ENCODE results near the gene NCK2. TPM values are rescaled to one million over a fixed set of nuclear protein-coding genes. Genes with fewer than 3 reads are reported as not detected.

The NCK2 gene
- total RNA-seq, 2 donors from 2014 or later = 39.0 to 144 TPM

GRCh38 chr2:105761931-105762515 is 17.3 kb downstream of the NCK2 start:
- H3K27ac ChIP-seq = no peak overlapping the region
- no peak for DNase-seq (ENCODE audit: low spot score)
- no peaks in the 10 kb centered on the region for H3K27me3 ChIP-seq (replicated peaks; ENCODE audit: insufficient read depth)
- no peaks in the 10 kb centered on the region for H3K4me1 ChIP-seq (replicated peaks)
- H3K36me3 ChIP-seq = no peaks in the 10 kb centered on the region
- TF ChIP-seq CTCF (IDR thresholded peaks at IDR 0.05) = no peak
- TF ChIP-seq POLR2A (IDR thresholded peaks at IDR 0.05) = no peak
- TF ChIP-seq POLR2AphosphoS5 (IDR thresholded peaks at IDR 0.05) = no peak
- no peak overlapping the region for H3K4me3 ChIP-seq
- intact Hi-C loops (cut with DNase I) = no loop called here
- 67% methylated on average over 11 of the region's 11 CpGs for WGBS
- H3K9me3 ChIP-seq = no peaks in the 10 kb centered on the region

GRCh38 chr2:105763076-105763475 is 18.4 kb downstream of the NCK2 start:
- no peak for TF ChIP-seq POLR2A (IDR thresholded peaks at IDR 0.05)
- TF ChIP-seq CTCF (IDR thresholded peaks at IDR 0.05) = no peak
- TF ChIP-seq POLR2AphosphoS5 (IDR thresholded peaks at IDR 0.05) = no peak
- Histone ChIP-seq H3K9me3 (no peaks in the 10 kb centered on the region), H3K27me3 (replicated peaks; ENCODE audit: insufficient read depth) (no peaks in the 10 kb centered on the region), H3K36me3 (no peaks in the 10 kb centered on the region), H3K27ac (no peak overlapping the region), H3K4me3 (no peak overlapping the region), H3K4me1 (replicated peaks) (no peaks in the 10 kb centered on the region)
- 82% methylated on average over 10 of the region's 10 CpGs for WGBS
- intact Hi-C loops (cut with DNase I) = no loop called here
- no peak for DNase-seq (ENCODE audit: low spot score)

GRCh38 chr2:105764059-105764458 is 19.3 kb downstream of the NCK2 start:
- no peaks in the 10 kb centered on the region for H3K4me1 ChIP-seq (replicated peaks)
- no peak overlapping the region for H3K4me3 ChIP-seq
- H3K27me3 ChIP-seq (replicated peaks; ENCODE audit: insufficient read depth) = no peaks in the 10 kb centered on the region
- DNase-seq (ENCODE audit: low spot score) = no peak
- TF ChIP-seq CTCF (IDR thresholded peaks at IDR 0.05) (no peak), POLR2AphosphoS5 (IDR thresholded peaks at IDR 0.05) (no peak), POLR2A (IDR thresholded peaks at IDR 0.05) (no peak)
- H3K27ac ChIP-seq = no peak overlapping the region
- intact Hi-C loops (cut with DNase I) = no loop called here
- H3K9me3 ChIP-seq = no peaks in the 10 kb centered on the region
- WGBS = 75% methylated on average over 9 of the region's 9 CpGs
- no peaks in the 10 kb centered on the region for H3K36me3 ChIP-seq

- H3K4me3 ChIP-seq = no peak overlapping the region
- H3K27me3 ChIP-seq (replicated peaks; ENCODE audit: insufficient read depth) = no peaks in the 10 kb centered on the region
- TF ChIP-seq POLR2AphosphoS5 (IDR thresholded peaks at IDR 0.05) (peak; percentile 5), POLR2A (IDR thresholded peaks at IDR 0.05) (no peak)
- intact Hi-C loops (cut with DNase I) = no loop called here
- no peak overlapping the region for H3K27ac ChIP-seq
- no peaks in the 10 kb centered on the region for H3K9me3 ChIP-seq
- H3K36me3 ChIP-seq = no peaks in the 10 kb centered on the region
- no peaks in the 10 kb centered on the region for H3K4me1 ChIP-seq (replicated peaks)
- peak; percentile 22 for DNase-seq (ENCODE audit: low spot score)
- WGBS = 83% methylated on average over 10 of the region's 10 CpGs
These were observed 20.9 kb downstream of the NCK2 start for GRCh38 chr2:105765415-105766299.

- no peak for DNase-seq (ENCODE audit: low spot score)
These were observed 21.7 kb downstream of the NCK2 start for GRCh38 chr2:105766300-105766866.

More at GRCh38 chr2:105766300-105766866, 21.7 kb downstream of the NCK2 start:
- Histone ChIP-seq H3K4me1 (replicated peaks) (no peaks in the 10 kb centered on the region), H3K27ac (no peak overlapping the region), H3K27me3 (replicated peaks; ENCODE audit: insufficient read depth) (no peaks in the 10 kb centered on the region), H3K4me3 (no peak overlapping the region), H3K9me3 (no peaks in the 10 kb centered on the region), H3K36me3 (no peaks in the 10 kb centered on the region)
- 92% methylated on average over 7 of the region's 7 CpGs for WGBS
- intact Hi-C loops (cut with DNase I) = no loop called here
- TF ChIP-seq POLR2A (IDR thresholded peaks at IDR 0.05) (no peak), CTCF (IDR thresholded peaks at IDR 0.05) (no peak), POLR2AphosphoS5 (IDR thresholded peaks at IDR 0.05) (no peak)

All from prostate gland (tissue), 2 donors.